Femur (tissue), 1 donor: ENCODE measurements around the gene NRP2.

Experiments used
- DNase-seq: peaks from one replicate; pipeline ENCODE4 v3.0.0-alpha.2; 2017

Gene NRP2, protein sequence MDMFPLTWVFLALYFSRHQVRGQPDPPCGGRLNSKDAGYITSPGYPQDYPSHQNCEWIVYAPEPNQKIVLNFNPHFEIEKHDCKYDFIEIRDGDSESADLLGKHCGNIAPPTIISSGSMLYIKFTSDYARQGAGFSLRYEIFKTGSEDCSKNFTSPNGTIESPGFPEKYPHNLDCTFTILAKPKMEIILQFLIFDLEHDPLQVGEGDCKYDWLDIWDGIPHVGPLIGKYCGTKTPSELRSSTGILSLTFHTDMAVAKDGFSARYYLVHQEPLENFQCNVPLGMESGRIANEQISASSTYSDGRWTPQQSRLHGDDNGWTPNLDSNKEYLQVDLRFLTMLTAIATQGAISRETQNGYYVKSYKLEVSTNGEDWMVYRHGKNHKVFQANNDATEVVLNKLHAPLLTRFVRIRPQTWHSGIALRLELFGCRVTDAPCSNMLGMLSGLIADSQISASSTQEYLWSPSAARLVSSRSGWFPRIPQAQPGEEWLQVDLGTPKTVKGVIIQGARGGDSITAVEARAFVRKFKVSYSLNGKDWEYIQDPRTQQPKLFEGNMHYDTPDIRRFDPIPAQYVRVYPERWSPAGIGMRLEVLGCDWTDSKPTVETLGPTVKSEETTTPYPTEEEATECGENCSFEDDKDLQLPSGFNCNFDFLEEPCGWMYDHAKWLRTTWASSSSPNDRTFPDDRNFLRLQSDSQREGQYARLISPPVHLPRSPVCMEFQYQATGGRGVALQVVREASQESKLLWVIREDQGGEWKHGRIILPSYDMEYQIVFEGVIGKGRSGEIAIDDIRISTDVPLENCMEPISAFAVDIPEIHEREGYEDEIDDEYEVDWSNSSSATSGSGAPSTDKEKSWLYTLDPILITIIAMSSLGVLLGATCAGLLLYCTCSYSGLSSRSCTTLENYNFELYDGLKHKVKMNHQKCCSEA

DNA sequence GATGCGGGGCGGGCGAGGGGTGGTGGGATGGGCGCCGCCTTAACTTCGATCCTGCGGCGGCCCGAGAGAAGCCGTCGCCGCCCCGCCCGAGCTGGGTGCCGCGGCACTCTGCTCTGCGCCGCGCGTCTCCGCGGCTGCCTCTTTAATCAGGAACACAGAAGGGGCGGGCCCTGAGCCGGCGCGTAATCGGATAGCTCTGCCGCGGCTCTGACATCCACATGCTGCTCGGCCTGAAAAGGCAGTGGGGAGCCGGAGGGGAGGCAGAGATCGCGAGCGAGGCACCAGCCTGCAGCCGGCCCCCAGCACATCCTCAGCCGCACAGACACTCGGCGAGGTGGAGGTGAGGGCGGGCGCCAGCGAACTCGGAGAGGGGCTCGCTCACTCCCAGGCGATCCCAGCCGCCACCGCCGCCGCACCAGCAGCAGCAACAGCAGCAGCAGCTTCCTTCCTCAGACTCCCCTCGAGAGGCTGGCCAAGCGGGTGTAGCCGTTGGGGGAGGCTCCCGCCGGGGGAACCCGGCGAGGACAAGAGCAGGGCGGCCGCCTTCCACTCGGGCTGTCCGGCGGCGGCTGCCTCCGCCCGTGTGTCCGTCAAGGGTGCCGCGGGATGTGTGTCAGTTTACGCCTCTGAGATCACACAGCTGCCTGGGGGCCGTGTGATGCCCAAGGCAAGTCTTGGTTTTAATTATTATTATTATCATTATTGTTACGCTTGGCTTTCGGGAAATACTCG lies at the start of gene NRP2:
Gene NRP2, plus strand, starts transcription at position 263 of the 732 bp plus-strand sequence. CDS start 790 bp downstream, outside the sequence.
- DNase-seq: peak; percentile 91

DNA sequence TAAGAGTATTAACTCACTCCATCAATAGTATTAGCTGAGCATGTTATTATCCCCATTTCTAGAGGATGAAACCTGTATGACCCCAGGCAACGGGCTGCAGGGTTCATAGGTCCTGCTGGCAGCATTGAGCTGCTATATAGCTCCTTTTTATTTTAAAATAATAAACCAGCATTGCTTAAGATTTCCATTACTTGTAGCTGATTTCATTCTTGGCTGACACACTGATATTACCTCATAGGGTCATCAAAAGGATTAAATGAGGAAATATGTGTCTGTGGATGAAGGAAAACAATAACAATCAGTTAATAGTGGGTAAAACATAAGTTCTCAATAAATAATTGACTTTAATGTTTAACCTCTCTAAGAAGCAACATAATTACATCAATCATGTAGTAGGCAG lies 48.3 kb upstream of the NRP2 start:
- DNase-seq: no peak

DNA sequence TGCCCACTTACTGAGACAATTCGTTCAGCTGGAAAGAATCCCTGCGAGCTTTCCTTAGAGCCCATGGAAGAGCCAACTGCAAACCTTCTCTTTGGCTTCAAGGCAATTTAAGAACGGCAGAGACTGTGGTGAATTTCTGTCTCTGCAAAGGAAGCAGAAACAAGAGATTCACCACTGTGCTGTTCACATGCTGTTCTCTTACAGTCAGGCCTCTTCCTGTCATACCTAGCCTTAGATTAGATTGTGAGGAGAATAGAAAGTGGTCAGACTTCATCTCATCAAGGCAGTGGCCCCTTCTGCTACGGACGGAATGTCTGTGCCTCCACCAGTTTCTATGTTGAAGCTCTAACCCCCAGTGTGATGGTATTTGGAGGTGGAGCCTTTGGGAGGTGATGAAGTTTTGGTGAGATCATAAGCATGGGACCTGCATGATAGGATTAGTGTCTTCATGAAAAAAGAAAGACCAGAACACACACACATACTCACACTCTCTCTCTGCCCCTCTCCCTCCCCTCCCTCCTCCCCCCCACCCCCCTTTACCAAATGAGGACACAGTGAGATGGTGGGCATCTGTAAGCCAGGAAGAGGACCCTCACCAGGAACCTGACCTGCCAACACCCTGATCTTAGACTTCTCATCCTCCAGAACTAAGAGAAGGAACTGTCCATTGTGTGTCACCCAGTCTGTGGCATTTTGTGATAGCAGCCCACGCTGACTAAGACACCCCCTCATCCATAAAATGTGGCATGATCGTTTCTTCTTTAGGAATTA lies 45.6 kb upstream of the NRP2 start:
- DNase-seq: no peak

DNA sequence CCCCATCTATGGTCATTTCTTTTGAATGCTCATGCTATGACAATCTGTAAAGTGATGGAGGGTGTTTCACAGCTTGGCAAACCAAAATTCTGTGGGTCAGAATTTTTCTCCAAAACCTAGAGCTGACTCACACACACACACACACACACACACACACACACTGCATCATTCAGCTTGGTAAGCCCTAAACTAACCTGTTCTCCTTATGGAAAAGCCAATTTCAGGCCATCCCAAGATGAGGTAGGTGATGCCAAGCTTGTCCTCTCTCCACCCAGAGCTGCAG lies 45.0 kb upstream of the NRP2 start:
- DNase-seq: no peak

DNA sequence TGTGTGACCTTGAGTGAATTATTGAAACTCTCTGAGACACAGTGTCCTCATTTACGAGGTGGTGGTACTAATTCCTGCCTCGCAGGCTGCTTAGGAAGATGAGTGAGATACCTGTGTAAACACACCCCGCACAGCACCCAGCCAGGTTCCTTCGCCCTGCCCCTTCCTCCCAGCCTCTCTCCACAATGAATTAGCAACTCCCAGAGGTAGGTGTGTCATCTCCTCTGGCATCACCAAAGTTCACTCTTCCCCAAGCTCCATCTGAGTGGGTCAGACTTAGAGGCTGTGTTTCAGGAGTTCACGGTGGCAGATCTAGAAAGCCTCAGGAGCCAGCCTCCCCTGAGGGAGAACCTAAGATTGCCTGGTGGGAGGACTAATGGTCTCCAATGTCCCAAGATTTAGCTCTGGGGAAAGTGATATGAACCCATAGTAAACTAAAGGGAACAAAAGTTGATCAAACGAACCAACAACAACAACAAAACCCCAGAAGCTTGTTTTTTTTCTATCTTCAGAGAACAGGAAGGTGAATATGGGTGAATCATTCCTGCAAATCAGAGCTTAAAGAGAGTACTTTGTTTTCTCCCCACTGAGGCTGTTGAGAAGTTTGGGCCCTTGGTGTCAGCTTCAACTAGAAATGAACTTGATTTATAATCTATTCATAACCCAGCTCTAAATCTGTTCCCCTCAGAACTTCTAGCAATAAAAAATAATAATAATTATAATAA lies 44.4 kb upstream of the NRP2 start:
- no peak for DNase-seq

DNA sequence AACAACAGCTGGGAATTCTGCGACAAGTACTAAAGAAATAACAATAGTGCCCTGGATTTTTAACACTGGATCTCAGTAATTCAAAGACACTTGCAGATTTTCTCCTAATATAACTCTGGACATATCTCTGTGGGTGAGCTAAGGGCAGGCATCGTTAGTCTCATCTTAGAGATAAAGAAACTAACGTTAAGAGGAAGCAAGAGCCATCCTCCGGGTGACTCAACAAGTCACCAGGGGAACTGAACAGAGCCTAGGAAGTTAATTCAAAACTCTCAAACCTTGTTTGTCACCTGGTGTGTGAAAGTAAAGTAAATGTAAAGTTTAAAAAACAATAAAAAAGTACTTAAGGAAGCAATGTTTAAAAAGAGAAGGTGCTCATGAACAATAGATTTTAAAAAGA lies 41.6 kb upstream of the NRP2 start:
- no peak for DNase-seq

DNA sequence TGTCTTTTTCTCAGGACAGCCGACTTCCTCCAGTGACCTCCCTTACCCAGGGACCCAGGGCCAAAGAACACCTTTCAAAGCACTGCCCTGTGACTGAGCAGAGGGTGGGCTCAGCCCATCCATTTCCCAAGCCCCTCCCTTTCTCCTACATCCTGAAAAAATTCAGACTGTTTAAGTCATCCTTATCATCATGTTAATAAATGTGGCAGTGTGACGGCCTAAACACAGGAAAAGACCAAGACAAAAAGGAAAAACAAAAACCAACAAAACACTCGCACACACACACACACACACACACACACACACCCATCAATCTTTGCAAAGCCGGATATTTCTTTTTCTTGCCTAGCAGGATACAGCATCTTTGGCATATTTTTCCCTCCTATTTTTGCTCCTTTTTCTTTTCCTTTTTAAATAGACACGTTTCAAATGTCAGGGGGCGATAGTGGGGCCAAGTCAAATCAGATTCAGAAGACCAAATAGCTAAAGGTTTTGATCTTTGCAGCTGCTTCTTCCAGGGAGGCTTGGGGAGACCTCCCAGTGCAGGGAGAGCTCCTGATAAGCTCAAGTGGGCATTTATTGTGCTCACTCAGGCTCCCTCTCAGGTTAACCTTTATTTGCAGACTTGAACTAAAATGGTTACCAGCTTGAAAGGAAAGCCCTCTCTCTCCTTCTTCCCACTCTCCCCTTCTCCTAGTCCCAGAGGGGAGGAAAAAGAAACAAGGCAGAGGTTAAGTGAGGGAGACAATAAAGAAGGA lies 39.5 kb upstream of the NRP2 start:
- no peak for DNase-seq

DNA sequence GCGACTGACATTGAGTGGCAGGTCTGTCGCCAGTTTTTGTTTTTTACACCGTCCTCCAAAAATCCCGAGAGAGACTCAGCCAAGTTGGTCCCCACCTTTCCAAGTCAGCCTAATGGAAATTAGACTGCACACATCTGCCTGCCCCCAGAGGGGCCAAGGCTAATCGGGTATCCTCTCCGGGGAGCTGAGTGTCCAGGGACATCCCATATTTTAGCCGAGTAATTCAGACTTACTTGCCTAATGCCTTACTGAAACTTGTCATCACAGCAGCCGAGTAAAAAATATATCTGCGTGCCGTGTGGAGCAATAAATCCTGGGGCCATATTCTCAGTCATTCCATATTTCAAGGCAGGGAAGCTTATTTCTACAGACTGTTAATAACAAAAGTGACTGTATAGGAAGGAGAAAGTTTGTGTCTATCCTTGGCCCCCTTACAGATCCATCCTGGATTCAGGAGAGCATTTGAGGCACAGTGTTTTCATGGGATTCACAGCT lies 38.9 kb upstream of the NRP2 start:
- no peak for DNase-seq

DNA sequence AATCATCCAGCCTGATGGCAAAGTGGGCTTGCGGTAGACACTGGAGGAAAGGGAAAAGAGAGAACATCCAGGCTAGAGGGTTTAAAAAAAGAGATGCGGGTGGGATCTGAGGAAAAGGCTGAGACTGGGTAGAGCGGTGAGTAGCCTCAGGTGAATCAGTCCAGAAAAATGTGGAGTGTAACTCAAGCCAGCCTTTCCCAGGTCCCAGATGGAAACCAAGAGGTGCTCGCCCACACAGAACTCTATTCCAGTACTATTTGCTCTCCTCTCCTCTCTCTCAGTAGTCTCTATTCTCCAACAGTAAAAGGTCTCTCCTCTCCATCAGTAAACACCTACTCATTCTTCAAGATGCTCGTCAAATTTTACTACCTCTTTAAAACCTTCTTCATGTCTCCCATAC lies 38.3 kb upstream of the NRP2 start:
- DNase-seq: no peak

DNA sequence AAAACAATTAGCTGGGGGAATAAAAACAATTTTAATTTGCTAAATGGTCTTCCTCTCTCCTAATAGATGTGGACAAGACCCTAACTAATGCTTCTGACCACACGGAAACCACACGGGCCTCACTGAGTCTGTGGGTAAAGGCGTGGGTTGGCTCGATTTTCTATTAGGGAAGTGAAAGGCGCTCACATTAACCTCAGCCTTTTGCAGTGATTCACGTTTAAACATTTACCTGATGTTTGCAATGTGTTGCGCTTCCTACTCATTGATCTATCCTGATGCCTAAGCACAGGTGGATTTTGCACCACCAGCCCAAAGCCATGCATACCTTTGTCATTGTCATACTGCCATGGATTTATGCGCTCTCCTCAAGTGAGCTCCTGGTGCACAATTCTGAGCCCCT lies 35.6 kb upstream of the NRP2 start:
- no peak for DNase-seq

DNA sequence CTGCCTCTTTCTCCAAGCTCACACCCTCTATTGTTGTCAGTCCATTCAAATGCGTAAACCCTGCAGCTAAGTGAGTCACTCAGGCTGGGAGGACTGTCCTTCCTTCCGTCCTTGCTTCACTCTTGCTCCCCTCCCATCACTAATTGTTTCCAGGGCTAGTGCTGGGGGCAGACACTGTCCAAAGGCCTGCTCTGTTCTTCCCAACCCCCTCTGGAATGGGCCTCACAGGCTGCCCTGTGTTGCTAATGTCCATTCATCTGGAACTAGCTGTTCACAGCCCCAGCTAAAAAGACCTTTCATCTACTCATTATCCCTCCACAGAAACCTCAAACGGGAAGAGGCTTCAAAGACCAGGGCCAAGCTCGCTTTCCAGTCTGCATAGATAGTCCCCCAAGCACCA lies 31.9 kb upstream of the NRP2 start:
- peak; percentile 31 for DNase-seq

DNA sequence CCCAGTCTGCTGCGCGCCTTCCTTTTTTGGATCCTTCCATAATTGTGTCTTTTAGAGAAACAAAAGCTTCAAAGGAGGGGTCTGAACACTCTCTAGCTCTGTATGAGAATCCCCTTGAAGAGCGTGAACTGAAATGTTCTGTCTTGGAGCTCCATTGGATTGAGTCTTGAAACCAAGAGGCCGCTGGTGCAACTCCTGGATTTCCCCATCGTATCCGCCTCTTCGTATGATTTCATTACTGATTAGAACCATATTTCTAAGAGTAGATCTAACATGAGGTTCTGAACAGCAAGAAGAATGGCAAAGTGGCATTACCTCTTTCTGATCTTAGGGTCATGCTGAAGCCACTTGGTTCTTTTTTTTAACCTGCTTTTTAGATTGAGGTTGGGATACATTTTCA lies 31.4 kb upstream of the NRP2 start:
- DNase-seq: no peak

DNA sequence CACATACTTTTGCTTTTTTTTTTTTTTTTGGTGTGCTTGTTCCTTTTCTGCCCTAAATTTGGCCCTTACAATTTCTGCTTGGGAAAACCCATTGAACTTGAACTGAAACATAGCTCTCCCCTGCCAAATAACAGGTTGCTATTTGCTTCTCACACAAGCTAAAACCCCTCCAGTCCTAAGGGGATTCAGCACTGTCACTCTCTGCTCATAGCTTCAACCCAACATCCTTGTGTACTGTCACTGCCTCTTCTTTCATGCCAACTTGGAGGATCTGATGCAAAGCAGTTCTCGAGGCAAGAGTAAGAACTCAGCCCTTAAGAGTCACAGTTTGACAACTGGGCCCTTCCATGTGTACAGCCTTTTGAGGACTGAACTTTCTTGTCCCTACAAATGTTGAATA lies 30.6 kb upstream of the NRP2 start:
- no peak for DNase-seq

DNA sequence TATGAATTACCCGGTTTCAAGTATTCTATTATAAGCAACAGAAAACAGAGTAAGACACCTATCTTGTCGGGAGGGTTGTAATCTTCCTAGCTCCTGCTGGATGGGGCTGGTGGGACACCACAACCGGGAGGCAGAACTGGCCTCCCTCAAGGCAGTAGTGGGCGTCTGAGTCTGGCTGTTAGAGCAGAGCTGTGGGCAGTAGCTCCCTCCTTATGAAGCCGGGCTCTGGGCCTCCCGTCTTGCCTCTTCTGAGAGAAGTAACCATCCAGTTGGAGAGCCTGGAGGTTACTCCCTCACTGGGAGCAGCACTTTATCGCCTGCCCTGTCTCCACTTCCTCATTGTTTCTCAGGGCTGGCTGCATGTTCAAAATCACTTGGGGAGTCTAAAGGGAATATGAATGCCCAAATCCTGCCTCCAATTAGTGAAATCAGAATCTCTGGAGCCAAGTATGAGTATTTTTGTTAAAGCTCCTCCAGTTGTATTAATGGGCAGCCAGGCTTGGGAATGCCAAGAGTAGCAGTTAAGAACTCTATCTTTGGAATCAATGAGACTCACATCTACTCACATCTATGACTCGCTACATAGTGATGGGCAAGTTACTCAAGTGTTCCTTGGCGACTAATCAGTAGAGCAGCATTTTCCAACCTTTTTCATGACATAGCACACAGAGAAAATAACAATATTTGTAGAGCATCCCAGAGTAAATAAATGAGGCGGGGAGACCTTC lies 27.3 kb upstream of the NRP2 start:
- no peak for DNase-seq

DNA sequence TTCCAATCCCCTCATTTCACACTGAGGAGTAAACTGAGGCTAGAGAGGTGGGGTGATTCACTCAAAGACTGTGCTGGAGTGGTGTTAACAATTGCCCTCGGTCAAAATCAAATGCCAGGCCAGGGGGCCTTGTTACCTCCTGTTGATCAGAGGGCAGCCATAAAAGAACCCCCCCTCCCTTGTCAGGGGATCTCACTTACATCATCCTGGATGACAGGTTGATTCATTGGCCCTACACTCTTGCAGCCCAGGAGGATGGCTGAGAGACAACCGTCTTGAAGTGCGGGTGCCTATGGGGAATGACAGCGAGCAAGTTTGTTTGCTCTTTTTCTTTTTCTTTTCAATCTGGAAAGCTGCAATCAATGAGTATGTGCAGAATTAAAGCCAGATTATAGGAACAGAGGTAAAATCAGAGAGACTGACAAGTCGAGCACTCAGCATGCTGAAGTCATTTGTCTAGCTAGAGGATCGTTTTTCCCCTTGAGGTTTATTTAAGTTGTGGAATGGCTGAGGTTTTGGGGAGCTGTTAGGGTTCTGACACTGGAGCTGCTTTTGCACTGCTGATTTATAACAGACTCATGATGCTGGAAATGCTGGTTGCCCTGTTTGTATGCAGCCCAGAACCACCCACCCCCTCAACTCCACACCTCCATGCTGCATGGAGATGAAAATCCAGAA lies 26.4 kb upstream of the NRP2 start:
- DNase-seq: no peak

DNA sequence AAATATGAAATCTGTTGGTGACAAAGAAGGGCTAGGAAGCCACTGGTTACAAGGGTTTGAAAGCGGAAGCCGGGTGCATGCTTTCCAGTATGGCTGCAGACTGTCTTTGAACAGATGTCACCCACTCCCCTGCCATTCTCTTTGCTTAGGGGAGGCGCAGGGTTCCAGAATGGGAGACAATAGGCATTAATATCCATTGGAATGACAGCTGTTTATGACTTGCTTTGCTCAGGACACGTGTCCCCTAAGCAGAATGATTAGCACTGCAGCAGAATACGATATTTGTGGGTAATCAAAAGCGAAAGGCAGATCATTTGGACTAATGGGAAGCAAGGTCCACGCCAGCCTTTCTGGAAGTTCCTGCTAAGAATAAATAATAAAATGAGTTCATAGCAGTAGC lies 25.8 kb upstream of the NRP2 start:
- no peak for DNase-seq

DNA sequence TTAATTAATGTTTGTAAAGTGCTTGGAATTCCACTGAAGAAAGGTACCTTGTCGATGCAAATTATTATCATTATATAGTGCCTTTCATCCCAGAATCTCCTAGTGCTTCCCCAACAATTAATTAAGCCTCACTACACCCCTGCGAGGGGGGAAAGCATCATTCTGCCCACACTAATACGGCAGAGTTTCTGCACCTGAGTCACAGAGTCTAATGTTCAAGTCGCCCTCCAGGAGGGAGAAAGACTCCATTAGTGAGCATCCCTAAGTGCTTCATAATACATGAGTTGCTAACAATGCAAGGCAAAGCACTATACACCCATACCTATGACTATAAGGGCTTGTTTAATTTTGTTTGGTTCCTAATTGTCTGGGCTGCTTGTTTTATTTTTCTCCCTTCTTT lies 25.4 kb upstream of the NRP2 start:
- DNase-seq: no peak

DNA sequence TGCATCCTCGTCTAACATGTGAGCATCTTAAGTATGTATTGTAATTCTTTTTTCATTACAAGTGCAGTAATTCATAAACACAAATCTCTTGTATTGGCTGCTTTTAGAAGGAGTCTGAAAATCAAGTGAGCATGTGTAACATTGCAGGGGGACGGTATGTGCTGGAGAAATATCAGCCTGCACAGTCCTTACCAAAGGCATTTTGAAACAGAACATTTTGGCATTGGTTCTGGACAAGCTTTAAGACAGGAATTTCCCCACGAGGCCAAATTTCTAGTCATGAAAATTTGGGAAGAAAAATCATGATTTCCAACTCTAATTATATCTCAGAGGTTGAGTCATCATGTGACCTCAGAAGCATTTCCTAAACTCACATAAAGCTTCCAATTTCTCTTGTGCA lies 24.7 kb upstream of the NRP2 start:
- no peak for DNase-seq

DNA sequence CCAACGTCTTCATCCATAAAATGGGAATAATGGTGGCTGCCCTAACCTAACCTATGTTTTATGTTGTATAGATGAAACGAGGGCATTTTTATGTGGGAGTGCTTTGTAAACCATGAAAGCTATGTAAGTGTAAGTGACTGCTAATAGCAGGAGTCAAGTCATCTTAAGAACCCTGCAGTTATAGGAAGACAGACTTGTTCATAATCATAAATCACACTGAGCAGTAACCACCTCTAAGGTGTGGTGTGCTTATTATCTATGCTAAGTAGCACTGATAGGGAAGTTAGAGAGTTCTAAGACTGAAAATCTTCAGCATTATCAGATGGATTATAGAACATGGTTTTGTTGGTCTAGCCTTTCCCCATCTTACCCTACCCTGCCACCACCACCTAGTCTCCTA lies 24.2 kb upstream of the NRP2 start:
- no peak for DNase-seq

DNA sequence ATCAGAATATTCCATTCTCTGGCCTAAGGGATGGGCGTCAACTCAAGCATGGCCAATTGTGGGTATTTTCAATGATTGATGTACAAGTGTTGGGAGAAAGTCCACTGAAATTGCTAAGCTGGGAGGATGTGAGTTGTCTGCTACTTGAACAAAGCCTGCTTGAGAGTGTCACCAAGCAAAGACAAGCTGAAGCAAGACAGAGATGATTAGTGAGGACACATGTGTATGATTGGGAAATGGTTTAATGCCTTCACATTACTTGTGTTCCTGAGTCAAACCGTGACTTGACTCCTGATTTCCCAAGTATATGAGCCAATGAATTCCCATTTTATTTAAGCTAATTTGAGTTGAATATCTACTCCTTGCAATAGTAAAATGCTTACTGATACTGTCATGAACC lies 23.7 kb upstream of the NRP2 start:
- no peak for DNase-seq
